RPMI7951 (cell line): Measurements from ENCODE around the gene UBQLN3. TPM values are rescaled to one million over a fixed set of nuclear protein-coding genes. Genes with fewer than 3 reads are reported as not detected.

Experiments used
- DNase-seq: peaks from one replicate; pipeline ENCODE4 v3.0.0-alpha.2; 2012; ENCODE audit warnings: low read depth
- total RNA-seq: library from RNA; depleted of rRNA; stranded (reverse); fragments of >200 nt; shearing (Covaris generic); gene quantifications from 2 replicates; pipeline ENCODE4 v1.2.3, GENCODE V29; 2014; rRNA removed

UBQLN3 gene
- total RNA-seq, 1 experiment from 2014 or later: not detected

DNA sequence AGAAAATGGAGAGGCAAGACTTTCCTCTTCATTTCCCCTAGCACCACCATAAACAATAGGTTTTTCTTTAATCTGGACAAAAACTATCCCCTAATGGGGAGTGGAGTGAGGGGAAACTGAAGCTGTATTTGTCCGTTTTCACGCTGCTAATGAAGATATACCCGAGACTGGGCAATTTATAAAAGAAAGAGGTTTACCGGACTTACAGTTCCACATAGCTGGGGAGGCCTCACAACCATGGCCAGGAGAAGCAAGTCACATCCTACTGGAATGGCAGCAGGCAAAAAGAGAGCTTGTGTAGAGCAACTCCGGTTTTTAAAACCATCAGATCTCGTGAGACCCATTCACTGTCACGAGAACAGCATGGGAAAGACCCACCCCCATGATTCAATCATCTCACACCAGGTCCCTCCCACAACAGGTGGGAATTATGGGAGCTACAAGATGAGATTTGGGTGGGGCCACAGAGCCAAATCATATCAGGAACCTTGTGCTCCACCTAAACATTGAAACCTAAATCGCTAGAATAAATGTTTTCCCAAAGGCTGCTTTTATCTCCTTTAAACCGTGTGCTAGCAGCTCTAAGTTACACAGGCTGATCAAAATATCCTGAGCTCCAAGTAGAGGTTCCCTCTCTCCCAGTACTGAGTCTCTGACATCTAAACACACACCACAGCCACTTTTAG, 4.3 kb downstream of the UBQLN3 start:
- peak; percentile 15 for DNase-seq

DNA sequence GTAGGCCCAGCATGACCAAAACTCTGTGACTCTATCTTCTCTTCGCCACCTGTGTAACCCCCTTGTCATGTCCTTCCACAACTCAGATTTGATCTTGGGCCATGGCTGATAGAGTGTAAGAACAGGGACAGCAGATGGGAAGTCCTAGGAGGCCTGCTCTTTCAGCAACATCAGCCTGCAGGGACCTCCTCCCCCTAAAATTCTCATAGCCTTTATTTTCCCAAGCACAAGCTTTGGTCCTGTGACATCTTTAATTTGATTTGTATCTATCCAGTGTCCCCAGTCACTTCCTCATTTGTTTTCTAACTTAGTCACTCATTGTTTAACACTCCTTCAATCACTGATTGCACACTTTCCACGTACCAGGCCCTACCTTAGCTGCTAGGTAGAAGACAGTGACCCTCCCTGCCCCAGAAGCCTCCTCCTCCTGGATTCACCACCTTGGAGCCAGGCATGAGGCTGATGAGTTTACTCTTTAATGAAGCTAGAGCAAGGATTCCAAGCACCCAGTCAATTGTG, 5.3 kb downstream of the UBQLN3 start:
- no peak for DNase-seq

DNA sequence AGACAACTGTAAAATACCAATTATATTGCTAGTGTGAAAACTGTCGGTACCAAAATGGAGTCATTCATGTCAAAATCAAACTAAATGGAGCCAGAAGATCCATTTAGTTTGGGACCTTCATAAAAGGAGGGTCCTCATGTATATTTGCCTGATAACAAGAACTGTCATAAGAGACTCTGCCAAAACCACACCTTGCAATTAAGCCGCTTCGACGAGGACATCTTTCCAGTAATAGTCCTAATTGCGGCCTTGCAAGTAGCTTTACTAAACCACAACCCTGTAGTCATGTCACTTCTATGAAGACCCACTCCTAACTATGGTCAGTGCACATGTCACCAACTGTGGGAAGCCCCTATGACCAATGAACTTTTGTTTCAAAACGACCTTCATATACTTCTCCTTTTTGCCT, 9.4 kb downstream of the UBQLN3 start:
- no peak for DNase-seq

DNA sequence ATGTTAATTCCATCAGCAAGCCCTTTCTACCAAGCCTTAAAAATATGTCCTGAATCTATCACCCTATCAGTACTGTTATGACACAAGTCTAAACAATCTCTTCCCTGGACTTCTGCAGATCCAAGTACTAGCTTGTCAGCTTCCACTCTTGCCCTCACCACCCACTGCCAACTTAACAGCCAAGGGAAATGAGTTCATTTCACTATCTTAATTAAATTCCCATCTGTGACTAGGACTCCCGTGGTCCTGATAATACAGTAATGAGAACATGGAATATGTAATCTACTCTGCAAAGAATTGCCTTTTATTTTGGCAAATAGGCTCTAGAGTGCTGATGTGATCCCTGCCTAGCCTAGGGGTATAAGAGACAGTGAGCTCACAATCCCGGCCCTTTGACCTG, 10.1 kb downstream of the UBQLN3 start:
- DNase-seq: no peak

DNA sequence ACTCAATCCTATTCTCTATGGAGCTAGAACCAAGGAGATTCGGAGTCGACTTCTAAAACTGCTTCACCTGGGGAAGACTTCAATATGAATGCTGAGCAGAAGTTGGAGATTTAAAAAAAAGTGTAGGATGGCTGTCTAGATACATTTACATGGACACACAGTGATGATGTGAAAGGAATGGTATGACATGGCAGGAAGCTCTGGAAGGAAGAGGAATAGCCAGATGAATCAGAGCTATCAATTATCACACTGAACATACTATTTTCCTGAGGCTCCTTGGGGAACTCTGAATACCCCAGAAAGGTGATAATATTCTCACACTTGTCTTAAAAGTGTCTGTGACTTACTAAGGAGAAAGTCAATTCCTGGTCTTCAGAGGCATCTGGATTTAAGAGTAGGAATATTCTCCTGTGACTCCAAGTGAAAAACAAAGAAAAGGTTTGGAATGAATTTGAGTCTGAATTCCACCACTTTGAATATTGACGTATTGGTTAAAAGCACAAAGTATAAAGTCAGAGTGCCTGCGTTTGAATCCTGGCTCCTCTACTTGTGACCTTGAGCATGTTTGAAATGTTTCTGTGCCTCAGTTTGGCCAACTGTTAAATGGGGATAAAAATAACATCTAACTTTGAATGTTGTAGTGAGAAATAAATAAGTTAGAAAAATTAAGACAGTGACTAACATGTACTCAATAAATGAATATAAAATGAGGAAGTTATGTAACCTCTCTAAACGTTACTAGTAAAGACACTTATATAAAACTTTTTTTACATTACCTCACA, 20.0 kb downstream of the UBQLN3 start:
- DNase-seq: no peak

DNA sequence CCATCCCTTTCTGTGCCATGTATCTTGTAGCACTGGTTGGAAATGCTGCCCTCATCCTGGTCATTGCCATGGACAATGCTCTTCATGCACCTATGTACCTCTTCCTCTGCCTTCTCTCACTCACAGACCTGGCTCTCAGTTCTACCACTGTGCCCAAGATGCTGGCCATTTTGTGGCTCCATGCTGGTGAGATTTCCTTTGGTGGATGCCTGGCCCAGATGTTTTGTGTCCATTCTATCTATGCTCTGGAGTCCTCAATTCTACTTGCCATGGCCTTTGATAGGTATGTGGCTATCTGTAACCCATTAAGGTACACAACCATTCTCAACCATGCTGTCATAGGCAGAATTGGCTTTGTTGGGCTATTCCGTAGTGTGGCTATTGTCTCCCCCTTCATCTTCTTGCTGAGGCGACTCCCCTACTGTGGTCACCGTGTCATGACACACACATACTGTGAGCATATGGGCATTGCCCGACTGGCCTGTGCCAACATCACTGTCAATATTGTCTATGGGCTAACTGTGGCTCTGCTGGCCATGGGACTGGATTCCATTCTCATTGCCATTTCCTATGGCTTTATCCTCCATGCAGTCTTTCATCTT, 20.9 kb downstream of the UBQLN3 start:
- no peak for DNase-seq

DNA sequence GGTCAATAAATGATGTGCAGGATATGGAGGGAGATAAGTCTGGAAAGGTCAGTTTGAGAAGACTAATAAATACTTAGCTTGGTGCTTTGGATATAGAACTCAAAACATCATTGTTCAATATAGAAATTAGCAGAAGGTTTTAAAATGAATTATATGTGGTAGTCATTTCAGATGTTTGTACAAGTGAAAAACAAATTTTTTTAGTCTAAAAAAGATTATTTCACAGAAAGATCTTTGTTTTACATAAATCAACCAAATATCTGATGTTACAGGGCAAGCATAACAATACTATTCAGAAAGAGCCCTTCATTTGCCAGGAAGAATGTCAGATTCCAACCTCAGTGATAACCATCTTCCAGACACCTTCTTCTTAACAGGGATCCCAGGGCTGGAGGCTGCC, 21.4 kb downstream of the UBQLN3 start, which contains the start of gene OR52D1:
OR52D1 (plus strand) TSS at position 301 of the 400 bp plus-strand sequence; CDS start at position 323, 22 bp downstream.
- no peak for DNase-seq

DNA sequence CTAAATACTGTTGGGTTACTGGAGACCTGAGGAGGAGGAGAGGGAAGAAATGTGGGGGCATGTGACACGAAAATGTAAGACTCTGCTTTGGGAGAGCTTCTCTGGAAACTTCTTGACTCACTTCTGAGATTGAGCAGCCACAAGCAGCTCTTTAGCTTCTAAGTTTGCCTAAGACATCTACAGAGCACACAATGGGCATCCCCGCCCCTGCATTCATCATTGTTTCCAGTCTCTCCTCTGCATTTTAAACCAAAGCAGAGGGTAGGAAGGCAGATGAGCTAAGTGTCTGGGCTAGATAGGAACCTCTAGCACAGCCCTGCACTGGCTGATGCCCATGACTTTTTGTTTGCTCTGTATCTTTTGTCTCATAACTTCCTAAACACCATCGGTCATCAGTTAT, 23.3 kb downstream of the UBQLN3 start:
- no peak for DNase-seq

DNA sequence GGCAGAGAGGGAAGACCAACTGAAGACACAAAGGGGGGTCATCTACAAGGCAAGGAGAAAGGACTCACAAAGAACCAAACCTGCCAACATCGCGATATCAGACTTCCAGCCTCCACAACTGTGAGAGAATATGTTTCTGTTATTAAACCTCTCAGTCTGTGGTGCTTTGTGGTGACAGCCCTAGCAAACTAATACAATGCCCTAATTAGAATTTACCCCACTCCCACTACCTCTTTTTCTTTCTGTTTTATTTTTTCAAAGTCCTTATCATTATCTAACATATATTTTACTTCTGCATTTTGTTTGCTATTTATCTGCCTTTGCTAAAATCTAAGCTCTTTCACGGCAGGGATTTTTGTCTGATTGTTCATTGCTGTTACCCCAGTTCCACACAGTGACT, 23.8 kb downstream of the UBQLN3 start:
- DNase-seq: no peak

DNA sequence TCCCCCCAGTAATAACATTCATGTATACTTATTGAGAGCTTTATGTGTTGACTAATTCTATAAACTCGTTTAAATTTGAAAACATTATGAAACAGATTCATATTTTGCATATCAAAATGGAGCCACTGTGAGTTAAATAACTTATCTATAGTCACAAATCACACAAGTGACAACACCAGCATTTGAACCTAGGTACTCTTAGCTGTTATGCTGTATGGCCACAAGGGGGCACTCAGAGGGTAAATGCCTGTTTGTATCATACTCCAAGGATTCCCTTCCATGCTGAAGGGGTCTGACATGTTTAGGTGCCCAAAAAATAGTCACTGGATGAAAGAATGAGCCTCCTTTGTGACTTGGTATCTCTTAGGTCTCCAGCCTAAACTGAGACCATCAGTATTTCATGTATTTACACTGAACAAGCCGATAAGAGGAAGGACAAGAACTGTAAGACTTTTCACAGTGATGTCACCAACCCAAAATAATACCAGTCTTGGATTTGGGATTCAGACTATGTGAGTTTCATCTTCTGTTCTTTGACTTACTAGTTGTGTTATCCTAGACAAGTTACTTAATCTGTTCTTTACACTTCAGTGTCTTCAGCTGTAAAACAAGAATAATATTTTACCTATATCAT, 33.5 kb downstream of the UBQLN3 start:
- peak; percentile 45 for DNase-seq

DNA sequence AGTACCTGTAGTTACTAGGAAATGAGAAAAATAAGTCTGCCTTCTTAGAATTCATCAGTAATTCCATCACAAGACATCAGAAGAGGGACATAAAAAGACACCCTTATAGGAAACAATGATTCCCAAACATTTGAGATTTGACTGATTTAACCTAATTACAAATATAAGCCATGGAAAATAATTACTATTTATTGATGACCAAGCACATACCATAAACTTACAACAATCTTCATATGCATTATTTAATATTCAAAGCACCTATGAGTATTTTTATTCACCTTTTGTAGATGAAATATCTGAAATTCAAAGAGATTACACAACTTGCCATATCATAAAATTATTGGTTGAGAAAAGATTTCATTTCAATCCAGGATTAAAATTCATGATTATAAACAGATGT, 35.8 kb downstream of the UBQLN3 start:
- DNase-seq: no peak

DNA sequence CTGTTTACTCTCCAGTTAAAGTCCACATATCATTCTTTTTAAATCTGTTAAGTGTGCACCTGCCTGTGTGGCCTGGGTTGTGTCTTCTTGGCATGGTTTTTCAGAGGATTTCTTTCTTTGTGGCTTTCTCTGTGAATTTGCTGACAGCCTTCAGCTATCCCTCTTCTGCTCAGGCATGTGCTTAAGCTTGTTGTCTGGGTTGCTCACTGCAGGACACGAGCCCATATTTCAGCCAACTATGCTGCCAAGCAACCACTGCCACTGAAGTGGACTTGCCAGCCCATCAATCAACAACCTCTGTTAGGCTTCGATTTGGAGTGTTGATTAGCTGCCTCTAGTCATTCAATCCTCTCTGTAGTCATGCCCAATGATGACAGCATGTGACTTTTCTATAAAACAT, 42.2 kb downstream of the UBQLN3 start:
- DNase-seq: no peak

DNA sequence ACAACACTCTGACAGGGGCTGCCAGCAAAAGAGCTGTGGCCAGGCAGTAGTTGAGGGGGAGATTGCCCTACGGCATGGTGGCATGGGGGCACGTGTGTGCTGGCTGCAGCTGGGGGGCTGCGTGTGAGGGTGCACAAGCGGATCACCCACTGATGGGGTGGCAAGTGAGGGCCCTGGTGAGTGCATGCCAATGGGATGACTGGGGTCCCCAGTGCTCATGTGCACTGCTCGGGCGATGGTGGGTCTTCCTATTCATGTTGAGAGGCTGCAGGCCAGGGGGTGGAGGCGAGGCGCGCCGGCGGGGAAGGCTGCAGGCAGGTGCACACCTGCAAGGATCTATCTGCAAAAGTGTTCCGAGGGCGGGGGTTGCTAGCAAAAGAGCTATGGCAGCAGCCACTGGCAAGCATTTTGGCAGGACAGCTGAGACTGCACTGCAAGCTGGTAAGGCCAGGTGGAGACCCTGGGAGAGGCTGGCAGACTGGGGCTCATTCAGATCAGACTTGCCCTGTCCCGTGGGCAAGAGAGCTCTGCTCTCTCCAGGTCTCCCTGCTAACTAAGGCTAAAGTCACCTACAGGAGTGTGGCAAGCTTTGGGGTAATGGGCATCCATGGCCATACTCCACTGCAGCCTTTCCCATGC, 48.7 kb downstream of the UBQLN3 start:
- no peak for DNase-seq

Other genes starting within 250 kb of the UBQLN3 start
- gene HBE1, start 240.0 kb downstream of the UBQLN3 start, total RNA-seq: 4.6 and 6.4 TPM in 2 replicates
- gene OR51B4, start 208.0 kb downstream of the UBQLN3 start, total RNA-seq: not detected in 2 replicates
- 0.36 TPM in 1 of 2 replicates, not detected in the other for gene OR51B2, start 185.7 kb downstream of the UBQLN3 start, total RNA-seq
- gene OR51B5, start 166.4 kb downstream of the UBQLN3 start, total RNA-seq: 1.8 and 2.0 TPM in 2 replicates
- not detected in 2 replicates for gene OR51B6, start 158.4 kb downstream of the UBQLN3 start, total RNA-seq
- not detected in 2 replicates for gene OR51M1, start 126.1 kb downstream of the UBQLN3 start, total RNA-seq
- gene OR51Q1, start 87.8 kb downstream of the UBQLN3 start, total RNA-seq: not detected in 2 replicates
- 0.20 TPM in 1 of 2 replicates, not detected in the other for gene OR51I1, start 68.4 kb downstream of the UBQLN3 start, total RNA-seq
- gene OR51I2, start 60.6 kb downstream of the UBQLN3 start, total RNA-seq: not detected in 2 replicates
- gene OR52D1, start 21.3 kb downstream of the UBQLN3 start, total RNA-seq: not detected in 2 replicates
- gene UBQLNL, start 6.7 kb upstream of the UBQLN3 start, total RNA-seq: not detected in 2 replicates
- not detected in 2 replicates for gene OR52H1, start 38.6 kb upstream of the UBQLN3 start, total RNA-seq
- not detected in 2 replicates for gene OR52B6, start 70.9 kb upstream of the UBQLN3 start, total RNA-seq
- 2.3 and 3.1 TPM in 2 replicates for gene TRIM6, start 86.7 kb upstream of the UBQLN3 start, total RNA-seq
- 6.4 and 7.1 TPM in 2 replicates for gene TRIM34, start 115.0 kb upstream of the UBQLN3 start, total RNA-seq
- gene TRIM5, start 175.1 kb upstream of the UBQLN3 start, total RNA-seq: 14.8 and 17.8 TPM in 2 replicates
- gene TRIM22, start 179.8 kb upstream of the UBQLN3 start, total RNA-seq: 5.5 and 10.1 TPM in 2 replicates
- gene OR56B1, start 226.5 kb upstream of the UBQLN3 start, total RNA-seq: not detected in 2 replicates
- gene OR52N4, start 244.3 kb upstream of the UBQLN3 start, total RNA-seq: not detected in 2 replicates